Mesenchymal stem cell (in vitro differentiated cells and primary cell): ENCODE results near the gene CDON.
A peak's percentile ranks its signal among the peaks of the same experiment; 100 is the strongest.
"Not testable (repeated sequence)": the region's sequence is repeated elsewhere in the genome, so short reads cannot be mapped to it uniquely, and the experiment has no call there.

Experiments used
- DNase-seq: peaks from one replicate; pipeline ENCODE4 v3.0.0-alpha.2; 2013
- H2AFZ ChIP-seq: one replicate; pipeline ENCODE4 v1.6.1; 2013; ENCODE audit warnings: low read depth, mild to moderate bottlenecking, control low read depth, inconsistent platforms, low read length, moderate library complexity
- H2AK5ac ChIP-seq: 2 replicates; pipeline ENCODE4 v1.6.1; 2013; ENCODE audit warnings: low read length, moderate library complexity, mild to moderate bottlenecking, inconsistent platforms; ENCODE audit not compliant: severe bottlenecking
- H2BK120ac ChIP-seq: one replicate; pipeline ENCODE4 v1.6.1; 2013; ENCODE audit warnings: low read depth, mild to moderate bottlenecking, inconsistent platforms, low read length, moderate library complexity
- H2BK12ac ChIP-seq, 2 experiments: one replicate each; pipeline ENCODE4 v1.6.1; 2013; ENCODE audit warnings: inconsistent platforms in 2 of 2, low read length in 2 of 2, mild to moderate bottlenecking in 2 of 2, moderate library complexity in 2 of 2, control low read depth in 1 of 2
- H2BK15ac ChIP-seq: one replicate; pipeline ENCODE4 v1.6.1; 2013; ENCODE audit warnings: mild to moderate bottlenecking, low read depth, inconsistent platforms; ENCODE audit not compliant: poor library complexity, severe bottlenecking
- H2BK5ac ChIP-seq: 2 replicates; pipeline ENCODE4 v1.6.1; 2013; ENCODE audit warnings: low read depth, mild to moderate bottlenecking, low read length, control low read depth, inconsistent platforms; ENCODE audit not compliant: poor library complexity, severe bottlenecking
- H3K14ac ChIP-seq, 2 experiments: one replicate each; pipeline ENCODE4 v1.6.1; 2013; ENCODE audit warnings: inconsistent platforms in 2 of 2, low read length in 2 of 2, control low read depth in 1 of 2, mild to moderate bottlenecking in 1 of 2, moderate library complexity in 1 of 2
- H3K18ac ChIP-seq, 2 experiments: one replicate each; pipeline ENCODE4 v1.6.1; 2013; ENCODE audit warnings: inconsistent platforms in 2 of 2, low read length in 2 of 2, control low read depth in 1 of 2, low read depth in 1 of 2, mild to moderate bottlenecking in 1 of 2
- H3K23ac ChIP-seq, 2 experiments: one replicate each; pipeline ENCODE4 v1.6.1; 2013; ENCODE audit warnings: inconsistent platforms in 2 of 2, low read length in 2 of 2, mild to moderate bottlenecking in 2 of 2, moderate library complexity in 2 of 2, control low read depth in 1 of 2
- H3K27ac ChIP-seq: 2 replicates; pipeline ENCODE4 v1.5.1; 2013; ENCODE audit warnings: mild to moderate bottlenecking, moderate library complexity, low read length, control low read depth, inconsistent platforms; ENCODE audit not compliant: poor library complexity, severe bottlenecking
- H3K27me3 ChIP-seq, 2 experiments: 2 replicates each; pipeline versions ENCODE4 v1.6.1 to v1.7.0; 2013; ENCODE audit warnings: low read length in 2 of 2, mild to moderate bottlenecking in 2 of 2, moderate library complexity in 2 of 2, control low read depth in 1 of 2, inconsistent platforms in 1 of 2; ENCODE audit not compliant: control insufficient read depth in 1 of 2, insufficient read depth in 1 of 2
- H3K36me3 ChIP-seq, 2 experiments: 2 replicates each; pipeline versions ENCODE4 v1.6.1 to v1.7.0; 2013; ENCODE audit warnings: low read length in 2 of 2, control low read depth in 1 of 2, inconsistent platforms in 1 of 2, low read depth in 1 of 2, mild to moderate bottlenecking in 1 of 2; ENCODE audit not compliant: insufficient read depth in 2 of 2, control insufficient read depth in 1 of 2
- H3K4ac ChIP-seq, 2 experiments: one replicate each; pipeline ENCODE4 v1.6.1; 2013; ENCODE audit warnings: inconsistent platforms in 2 of 2, low read length in 2 of 2, mild to moderate bottlenecking in 2 of 2, moderate library complexity in 2 of 2, control low read depth in 1 of 2, low read depth in 1 of 2
- H3K4me1 ChIP-seq: 2 replicates; pipeline ENCODE4 v1.6.1; 2013; ENCODE audit warnings: low read depth, low read length, control low read depth; ENCODE audit not compliant: control insufficient read depth, insufficient read depth
- H3K4me2 ChIP-seq: 2 replicates; pipeline ENCODE4 v1.6.1; 2013; ENCODE audit warnings: low read length, mild to moderate bottlenecking, inconsistent platforms; ENCODE audit not compliant: poor library complexity, severe bottlenecking
- H3K4me3 ChIP-seq, 2 experiments: 2 replicates each; pipeline versions ENCODE4 v1.5.1 to v1.7.0; 2013; ENCODE audit warnings: low read length in 2 of 2, mild to moderate bottlenecking in 2 of 2, control low read depth in 1 of 2, low read depth in 1 of 2; ENCODE audit not compliant: insufficient read depth in 1 of 2
- H3K79me1 ChIP-seq: replicated peaks from 2 replicates; pipeline ENCODE4 v1.6.1; 2013; ENCODE audit warnings: mild to moderate bottlenecking, control low read depth, low read length, inconsistent platforms; ENCODE audit not compliant: poor library complexity, severe bottlenecking
- H3K9ac ChIP-seq: 2 replicates; pipeline ENCODE4 v1.7.0; 2013; ENCODE audit warnings: mild to moderate bottlenecking, low read length, moderate library complexity
- H3K9me3 ChIP-seq: 2 replicates; pipeline ENCODE4 v1.7.0; 2013; ENCODE audit warnings: mild to moderate bottlenecking, low read length; ENCODE audit not compliant: control insufficient read depth
- H4K8ac ChIP-seq: one replicate; pipeline ENCODE4 v1.6.1; 2013; ENCODE audit warnings: inconsistent platforms, mild to moderate bottlenecking, low read length, moderate library complexity
- H4K91ac ChIP-seq: one replicate; pipeline ENCODE4 v1.6.1; 2013; ENCODE audit warnings: mild to moderate bottlenecking, low read length, inconsistent platforms
- WGBS: methylation state at CpG from one replicate; pipeline ENCODE4 v1.1.7; 2013; ENCODE audit warnings: mixed read lengths; 5-methylcytosine and 5-hydroxymethylcytosine counted together

Gene CDON

GRCh38 chr11:125987066-125987641 lies 75.5 kb downstream of the CDON start:
- Histone ChIP-seq H2BK5ac (no peak overlapping the region), H3K4me3 (no peak overlapping the region), H3K18ac (no peak overlapping the region), H3K36me3 (peaks cover 0 to 88% of the 10 kb centered on the region in 2 experiments), H3K79me1 (no peaks in the 10 kb centered on the region), H3K9ac (no peak overlapping the region), H2BK120ac (no peak overlapping the region), H3K4me2 (no peak overlapping the region), H3K4me1 (peaks cover 5% of the 10 kb centered on the region), H2AFZ (no peak overlapping the region), H2BK15ac (no peak overlapping the region), H3K9me3 (no peaks in the 10 kb centered on the region), H3K27me3 (peaks cover 0 to 3% of the 10 kb centered on the region in 2 experiments), H4K8ac (no peak overlapping the region), H3K14ac (no peak overlapping the region), H3K23ac (no peak overlapping the region), H3K27ac (no peak overlapping the region), H3K4ac (no peak overlapping the region), H2BK12ac (no peak overlapping the region), H4K91ac (no peak overlapping the region), H2AK5ac (no peak overlapping the region)
- no peak for DNase-seq
- WGBS: 65% methylated on average over 3 of the region's 5 CpGs

- not testable (repeated sequence) for H2BK15ac ChIP-seq, H3K4me2 ChIP-seq, H3K4me1 ChIP-seq, H2AK5ac ChIP-seq, H3K9ac ChIP-seq, H2BK5ac ChIP-seq, H2AFZ ChIP-seq, H4K91ac ChIP-seq, H3K4me3 ChIP-seq, DNase-seq, H2BK12ac ChIP-seq, H3K23ac ChIP-seq, H3K18ac ChIP-seq, H4K8ac ChIP-seq, H2BK120ac ChIP-seq, H3K79me1 ChIP-seq, H3K4ac ChIP-seq, H3K27me3 ChIP-seq, H3K27ac ChIP-seq, H3K9me3 ChIP-seq
- H3K36me3 ChIP-seq: peaks cover 0 to 88% of the 10 kb centered on the region in 2 experiments
- 99% methylated on average over 6 of the region's 6 CpGs for WGBS
- peak overlapping the region in 1 of 2 experiments; percentile 20 for H3K14ac ChIP-seq
Measured at GRCh38 chr11:125985956-125986355, 76.7 kb downstream of the CDON start.

- Histone ChIP-seq H3K4me1 (peaks cover 5% of the 10 kb centered on the region), H2AK5ac (no peak overlapping the region), H4K91ac (no peak overlapping the region), H3K4me3 (no peak overlapping the region), H2BK120ac (no peak overlapping the region), H3K36me3 (peaks cover 0 to 97% of the 10 kb centered on the region in 2 experiments), H3K4ac (no peak overlapping the region), H3K27ac (no peak overlapping the region), H4K8ac (no peak overlapping the region), H2BK12ac (no peak overlapping the region), H3K9ac (no peak overlapping the region), H2AFZ (no peak overlapping the region), H3K79me1 (no peaks in the 10 kb centered on the region), H3K4me2 (no peak overlapping the region), H3K23ac (no peak overlapping the region), H3K18ac (no peak overlapping the region), H3K27me3 (no peaks in the 10 kb centered on the region), H3K14ac (no peak overlapping the region), H2BK5ac (no peak overlapping the region), H3K9me3 (no peaks in the 10 kb centered on the region), H2BK15ac (no peak overlapping the region)
- 93% methylated on average over 3 of the region's 3 CpGs for WGBS
- no peak for DNase-seq
Measured at GRCh38 chr11:125982348-125982730, 80.3 kb downstream of the CDON start.

GRCh38 chr11:125980436-125980835 lies 82.2 kb downstream of the CDON start:
- Histone ChIP-seq H3K9me3 (no peaks in the 10 kb centered on the region), H3K9ac (no peak overlapping the region), H2BK120ac (no peak overlapping the region), H2BK5ac (no peak overlapping the region), H2AK5ac (no peak overlapping the region), H2BK15ac (no peak overlapping the region), H2AFZ (no peak overlapping the region), H3K36me3 (peaks cover 0 to 98% of the 10 kb centered on the region in 2 experiments), H3K4me3 (no peak overlapping the region), H3K79me1 (no peaks in the 10 kb centered on the region), H3K18ac (no peak overlapping the region), H3K27me3 (no peaks in the 10 kb centered on the region), H3K4ac (no peak overlapping the region), H2BK12ac (no peak overlapping the region), H4K8ac (no peak overlapping the region), H3K4me1 (peaks cover 5% of the 10 kb centered on the region), H3K27ac (no peak overlapping the region), H3K14ac (no peak overlapping the region), H3K4me2 (no peak overlapping the region), H3K23ac (no peak overlapping the region), H4K91ac (no peak overlapping the region)
- WGBS: 97% methylated on average over 8 of the region's 8 CpGs
- no peak for DNase-seq
